Activated effector memory CD4-positive, alpha-beta T cell treated with Interleukin-2 at 50 U/mL for 16 hours (primary cell): ENCODE measurements around the gene SOX6.
"Not testable (repeated sequence)": the region's sequence is repeated elsewhere in the genome, so short reads cannot be mapped to it uniquely, and the experiment has no call there.

Experiments
- DNase-seq: peaks from one replicate; pipeline ENCODE4 v3.0.0-alpha.2; 2020

SOX6 gene

GRCh38 chr11:15944460-15944859 is 411.9 kb downstream of the SOX6 start:
- no peak for DNase-seq

- DNase-seq, result no peak
These were observed 412.7 kb downstream of the SOX6 start for GRCh38 chr11:15943418-15944197.

- DNase-seq, result no peak
These were observed 413.4 kb downstream of the SOX6 start for GRCh38 chr11:15942936-15943335.

GRCh38 chr11:15942126-15942525 is 414.2 kb downstream of the SOX6 start:
- DNase-seq, result no peak

- DNase-seq, result no peak
These were observed 415.1 kb downstream of the SOX6 start for GRCh38 chr11:15941206-15941770.

- DNase-seq, result no peak
These were observed 415.7 kb downstream of the SOX6 start for GRCh38 chr11:15940462-15941205.

GRCh38 chr11:15938983-15939382 is 417.4 kb downstream of the SOX6 start:
- DNase-seq, result no peak

- DNase-seq, result no peak
These were observed 418.2 kb downstream of the SOX6 start for GRCh38 chr11:15938121-15938611.

GRCh38 chr11:15937601-15938120 is 418.7 kb downstream of the SOX6 start:
- no peak for DNase-seq

- no peak for DNase-seq
These were observed 420.3 kb downstream of the SOX6 start for GRCh38 chr11:15936011-15936410.

- no peak for DNase-seq
These were observed 421.0 kb downstream of the SOX6 start for GRCh38 chr11:15935373-15935772.

- no peak for DNase-seq
These were observed 422.3 kb downstream of the SOX6 start for GRCh38 chr11:15933886-15934625.

- no peak for DNase-seq
These were observed 423.9 kb downstream of the SOX6 start for GRCh38 chr11:15932417-15932816.

- DNase-seq, result no peak
These were observed 424.8 kb downstream of the SOX6 start for GRCh38 chr11:15931497-15931896.

- DNase-seq, result no peak
These were observed 425.8 kb downstream of the SOX6 start for GRCh38 chr11:15930442-15931025.

GRCh38 chr11:15929371-15929901 is 426.9 kb downstream of the SOX6 start:
- no peak for DNase-seq

GRCh38 chr11:15927864-15928217 is 428.5 kb downstream of the SOX6 start:
- DNase-seq, result no peak

- DNase-seq, result no peak
These were observed 429.0 kb downstream of the SOX6 start for GRCh38 chr11:15927196-15927863.

- no peak for DNase-seq
These were observed 430.3 kb downstream of the SOX6 start for GRCh38 chr11:15926071-15926470.

GRCh38 chr11:15923183-15923582 is 433.2 kb downstream of the SOX6 start:
- no peak for DNase-seq

GRCh38 chr11:15922745-15923144 is 433.6 kb downstream of the SOX6 start:
- not testable (repeated sequence) for DNase-seq
